ENCODE results near the gene ATP6V1G1. TPM values are rescaled to one million over a fixed set of nuclear protein-coding genes. Genes with fewer than 3 reads are reported as not detected.
"Not testable (repeated sequence)": the region's sequence is repeated elsewhere in the genome, so short reads cannot be mapped to it uniquely, and the experiment has no call there.

ATP6V1G1 gene
- total RNA-seq, 8 experiments from 2014 or later, result 122 to 253 (median 198) TPM

DNA sequence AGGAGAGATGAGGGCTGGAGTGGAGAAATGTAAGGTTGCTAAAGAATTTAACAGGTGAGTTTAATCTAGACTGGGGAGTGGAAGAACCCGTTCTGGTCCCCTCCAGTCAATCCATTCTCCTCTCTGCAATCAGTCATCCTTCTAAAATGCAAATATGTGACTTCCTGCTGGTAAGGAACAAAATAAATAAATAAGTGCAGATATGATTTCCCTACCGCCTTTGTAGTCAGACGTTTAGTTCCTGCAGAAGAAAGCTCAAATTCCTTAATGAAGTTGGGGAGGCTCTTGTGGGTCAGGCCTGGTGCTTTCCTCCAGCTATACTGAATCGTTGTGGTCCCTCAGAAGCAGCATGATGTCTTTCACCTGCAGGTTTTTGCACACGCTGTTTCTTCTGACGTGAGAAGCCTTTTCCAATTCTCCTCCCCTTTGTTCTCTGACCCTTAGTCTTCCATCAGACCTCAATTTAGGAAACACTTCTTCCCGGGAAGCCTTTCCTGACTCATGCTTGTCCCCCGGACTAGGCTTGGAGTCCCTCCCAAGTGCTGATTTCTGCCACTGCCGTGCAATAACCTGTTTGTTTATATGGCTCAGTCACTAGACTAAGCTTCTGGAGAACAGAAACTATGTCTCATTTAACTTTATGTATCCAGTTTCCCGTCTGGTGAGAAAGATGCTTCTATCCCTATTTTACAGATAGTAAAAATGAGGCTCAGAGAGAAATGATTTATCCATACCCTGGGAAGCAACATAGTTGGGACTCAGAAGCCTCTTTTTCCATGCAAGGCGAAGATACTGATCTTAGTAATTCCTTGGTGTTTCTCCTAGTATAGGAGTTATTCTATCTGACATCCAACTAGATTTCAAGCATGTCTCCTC lies 1.3 kb downstream of the ATP6V1G1 start:
- in situ Hi-C loops (cut with MboI; ENCODE audit: low pct_unique_long_range_greater_than_20kb in 2 of 9, low sequenced_read_pairs in 9 of 9, unreplicated experiment in 9 of 9), result no loop called here
- 0 to 36% (median 20%) methylated on average over 1 to 10 of the region's 11 CpGs for WGBS, 10 experiments

DNA sequence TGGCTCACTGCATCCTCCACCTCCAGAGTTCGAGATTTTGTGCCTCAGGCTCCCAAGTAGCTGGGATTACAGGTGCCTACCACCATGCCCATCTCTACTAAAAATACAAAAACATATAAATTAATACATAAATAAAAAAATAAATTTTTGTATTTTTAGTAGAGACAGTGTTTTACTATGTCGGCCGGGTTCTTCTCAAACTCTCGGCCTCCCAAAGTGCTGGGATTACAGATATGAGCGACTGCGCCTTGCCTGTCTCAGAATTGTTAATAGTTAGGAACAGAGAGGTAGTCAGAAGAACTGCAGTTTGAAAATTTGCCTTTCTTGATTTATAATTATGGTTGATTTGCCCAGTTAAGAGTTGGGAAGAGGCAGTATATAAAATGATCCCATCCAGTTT lies 2.8 kb downstream of the ATP6V1G1 start:
- H3K4me3 ChIP-seq, result no peak overlapping the region

More for the DNA sequence above, 1.3 kb downstream of the ATP6V1G1 start:
- Histone ChIP-seq H3K4me1 (replicated peaks in 1 of 2) (peaks cover 13 to 17% of the 10 kb centered on the region in 2 donors), H3K27ac (peak overlapping the region in 1 of 2 donors; percentile 84), H3K4me3 (peak overlapping the region; percentile 74 to 99 (median 86))
- no peak for ATAC-seq (replicated peaks in 6 of 8)

DNA sequence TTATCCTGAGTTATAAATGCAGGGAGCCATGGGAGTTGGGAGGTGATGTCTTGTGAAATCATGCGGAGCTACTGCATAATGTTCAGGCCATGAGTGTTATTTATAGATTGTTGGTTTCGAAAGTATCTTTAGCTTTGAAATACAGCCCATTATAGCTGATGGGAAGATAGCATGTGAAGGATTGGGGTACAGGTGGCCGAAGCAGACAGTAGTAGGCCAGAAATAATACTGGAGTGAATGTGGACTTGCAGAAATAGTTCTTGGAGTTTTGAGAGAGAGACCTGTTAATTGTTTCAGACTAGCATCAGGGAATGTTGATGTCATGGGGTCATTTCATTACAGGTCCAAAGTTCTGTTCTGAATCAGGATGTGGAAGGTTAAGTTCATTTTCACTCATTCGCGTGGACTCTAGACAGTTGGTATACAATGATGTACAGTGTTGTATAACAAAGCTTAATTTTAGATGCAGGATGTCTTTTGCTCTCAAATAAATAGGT lies 3.8 kb downstream of the ATP6V1G1 start:
- no peak for ATAC-seq (replicated peaks in 6 of 8)
- in situ Hi-C loops (cut with MboI; ENCODE audit: low pct_unique_long_range_greater_than_20kb in 2 of 9, low sequenced_read_pairs in 9 of 9, unreplicated experiment in 9 of 9), result loop anchor here in 1 of 9 experiments (5.0 kb wide), 1 partner anchor 84 kb away; the partner anchor contains the start of gene WHRN
- peaks cover 13 to 17% of the 10 kb centered on the region in 2 donors for H3K4me1 ChIP-seq (replicated peaks in 1 of 2)
- 32 to 100% (median 92%) methylated on average over 1 to 5 of the region's 5 CpGs for WGBS, 10 experiments
- H3K27ac ChIP-seq, result no peak overlapping the region
- H3K4me3 ChIP-seq, result no peak overlapping the region

More for the DNA sequence above, 2.8 kb downstream of the ATP6V1G1 start:
- in situ Hi-C loops (cut with MboI; ENCODE audit: low pct_unique_long_range_greater_than_20kb in 2 of 9, low sequenced_read_pairs in 9 of 9, unreplicated experiment in 9 of 9), result loop anchor here in 1 of 9 experiments (5.0 kb wide), 1 partner anchor 83 kb away; the partner anchor contains the start of gene WHRN
- Histone ChIP-seq H3K27ac (no peak overlapping the region), H3K4me1 (replicated peaks in 1 of 2) (peaks cover 13 to 17% of the 10 kb centered on the region in 2 donors)
- ATAC-seq (replicated peaks in 6 of 8), result no peak
- 93 to 100% (median 98%) methylated on average over 1 to 6 of the region's 6 CpGs; no CpG with 5 or more reads in 1 of the 10 experiments for WGBS, 10 experiments

DNA sequence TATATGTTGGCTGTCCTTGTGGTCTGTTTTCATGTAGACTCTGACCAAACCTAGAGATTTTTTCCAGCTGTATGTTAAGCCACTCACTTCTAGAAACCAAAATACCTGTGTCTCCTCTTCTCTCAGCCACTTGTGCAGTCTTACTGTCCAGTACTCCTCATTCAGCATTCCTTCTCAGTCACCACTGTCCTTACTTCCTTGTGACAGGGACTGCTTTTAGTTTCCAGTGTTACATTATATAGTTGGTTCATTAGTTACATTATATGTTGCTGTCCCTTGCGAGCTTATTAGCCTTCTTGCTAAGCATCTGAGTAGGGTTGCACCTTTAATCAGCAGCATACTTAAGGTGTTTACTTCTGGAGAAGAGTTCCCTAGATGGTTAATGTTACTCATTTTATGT lies 4.3 kb downstream of the ATP6V1G1 start:
- in situ Hi-C loops (cut with MboI; ENCODE audit: low pct_unique_long_range_greater_than_20kb in 2 of 9, low sequenced_read_pairs in 9 of 9, unreplicated experiment in 9 of 9), result loop anchor here in 1 of 9 experiments (5.0 kb wide), 1 partner anchor 85 kb away; the partner anchor contains the start of gene WHRN
- no peak for ATAC-seq (replicated peaks in 6 of 8)
- Histone ChIP-seq H3K4me3 (no peak overlapping the region), H3K4me1 (replicated peaks in 1 of 2) (peaks cover 12 to 14% of the 10 kb centered on the region in 2 donors), H3K27ac (no peak overlapping the region)
- 50 to 100% (median 89%) methylated on average over 1 of the region's 1 CpG; no CpG with 5 or more reads in 4 of the 10 experiments for WGBS, 10 experiments

DNA sequence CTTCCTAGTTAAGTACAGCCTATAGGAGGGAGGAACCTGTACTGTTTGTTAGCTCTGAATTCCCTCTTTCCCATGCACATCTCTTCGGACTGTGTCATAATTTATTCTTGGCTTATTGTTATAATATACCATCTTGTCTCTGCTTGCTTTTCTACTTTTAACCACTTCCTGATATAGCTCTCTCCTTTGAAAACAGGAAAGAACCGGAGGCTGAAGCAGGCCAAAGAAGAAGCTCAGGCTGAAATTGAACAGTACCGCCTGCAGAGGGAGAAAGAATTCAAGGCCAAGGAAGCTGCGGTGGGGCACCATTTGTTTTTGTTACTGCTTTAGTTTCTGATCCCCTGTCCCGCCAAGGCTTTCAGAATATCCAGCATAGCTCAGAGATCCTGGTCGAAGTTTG lies 4.8 kb downstream of the ATP6V1G1 start:
- no peak overlapping the region for H3K4me3 ChIP-seq
- H3K4me1 ChIP-seq (replicated peaks in 1 of 2), result peaks cover 9 to 11% of the 10 kb centered on the region in 2 donors
- in situ Hi-C loops (cut with MboI; ENCODE audit: low pct_unique_long_range_greater_than_20kb in 2 of 9, low sequenced_read_pairs in 9 of 9, unreplicated experiment in 9 of 9), result loop anchor here in 1 of 9 experiments (5.0 kb wide), 1 partner anchor 85 kb away; the partner anchor contains the start of gene WHRN
- no peak for ATAC-seq (replicated peaks in 6 of 8)
- WGBS, 10 experiments, result 41 to 100% (median 90%) methylated on average over 2 to 6 of the region's 6 CpGs; no CpG with 5 or more reads in 1 of the 10 experiments
- no peak overlapping the region for H3K27ac ChIP-seq

DNA sequence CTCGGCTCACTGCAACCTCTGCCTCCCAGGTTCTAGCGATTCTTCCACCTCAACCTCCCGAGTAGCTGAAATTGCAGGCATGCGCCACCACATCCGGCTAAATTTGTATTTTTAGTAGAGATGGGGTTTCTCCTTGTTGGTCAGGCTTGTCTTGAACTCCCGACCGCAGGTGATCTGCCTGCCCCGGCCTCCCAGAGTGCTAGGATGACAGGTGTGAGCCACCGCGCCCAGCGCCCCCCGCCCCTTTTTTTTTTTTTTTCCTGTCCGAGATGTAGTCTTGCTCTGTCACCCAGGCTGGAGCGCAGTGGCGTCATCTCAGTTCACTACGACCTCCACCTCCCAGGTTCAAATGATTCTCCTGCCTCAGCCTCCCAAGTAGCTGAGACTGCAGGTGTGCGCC lies 6.6 kb downstream of the ATP6V1G1 start:
- Histone ChIP-seq H3K4me1 (replicated peaks in 1 of 2) (peaks cover 4 to 8% of the 10 kb centered on the region in 2 donors), H3K27ac (no peak overlapping the region), H3K4me3 (no peak overlapping the region)
- in situ Hi-C loops (cut with MboI; ENCODE audit: low pct_unique_long_range_greater_than_20kb in 2 of 9, low sequenced_read_pairs in 9 of 9, unreplicated experiment in 9 of 9), result loop anchor here in 1 of 9 experiments (5.0 kb wide), 1 partner anchor 87 kb away; the partner anchor contains the start of gene WHRN
- WGBS, 10 experiments, result 87 to 100% (median 98%) methylated on average over 1 to 16 of the region's 17 CpGs; no CpG with 5 or more reads in 3 of the 10 experiments
- no peak for ATAC-seq (replicated peaks in 6 of 8)

DNA sequence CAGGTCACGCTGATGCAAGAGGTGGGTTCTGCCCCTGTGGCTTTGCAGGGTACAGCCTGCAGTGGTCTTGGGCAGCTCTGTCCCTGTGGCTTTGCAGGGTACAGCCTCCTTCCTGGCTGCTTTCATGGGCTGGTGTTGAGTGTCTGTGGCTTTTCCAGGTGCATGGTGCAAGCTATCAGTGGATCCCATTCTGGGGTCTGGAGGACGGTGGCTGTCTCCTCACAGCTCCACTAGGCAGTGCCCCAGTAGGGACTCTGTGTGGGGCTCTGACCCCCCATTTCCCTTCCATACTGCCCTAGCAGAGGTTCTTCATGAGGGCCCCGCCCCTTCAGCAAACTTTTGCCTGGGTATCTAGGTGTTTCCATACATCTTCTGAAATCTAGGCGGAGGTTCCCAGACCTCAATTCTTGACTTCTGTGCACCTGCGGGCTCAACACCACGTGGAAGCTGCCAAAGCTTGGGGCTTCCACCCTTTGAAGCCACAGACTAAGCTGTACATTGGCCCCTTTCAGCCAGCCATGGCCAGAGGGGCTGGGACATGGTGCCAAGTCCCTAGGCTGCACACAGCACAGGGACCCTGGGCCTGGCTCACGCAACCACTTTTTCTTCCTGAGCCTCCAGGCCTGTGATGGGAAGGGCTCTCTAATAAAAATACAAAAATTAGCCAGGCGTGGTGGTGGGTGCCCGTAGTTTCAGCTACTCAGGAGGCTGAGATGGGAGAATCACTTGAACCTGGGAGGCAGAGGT lies 13.1 kb downstream of the ATP6V1G1 start:
- H3K27ac ChIP-seq; H3K4me1 ChIP-seq (replicated peaks in 1 of 2); in situ Hi-C loops (cut with MboI; ENCODE audit: low pct_unique_long_range_greater_than_20kb in 2 of 9, low sequenced_read_pairs in 9 of 9, unreplicated experiment in 9 of 9); H3K4me3 ChIP-seq; ATAC-seq (replicated peaks in 6 of 8): not testable (repeated sequence)
- WGBS, 10 experiments, result 60 to 100% (median 92%) methylated on average over 1 to 7 of the region's 9 CpGs; no CpG with 5 or more reads in 4 of the 10 experiments

DNA sequence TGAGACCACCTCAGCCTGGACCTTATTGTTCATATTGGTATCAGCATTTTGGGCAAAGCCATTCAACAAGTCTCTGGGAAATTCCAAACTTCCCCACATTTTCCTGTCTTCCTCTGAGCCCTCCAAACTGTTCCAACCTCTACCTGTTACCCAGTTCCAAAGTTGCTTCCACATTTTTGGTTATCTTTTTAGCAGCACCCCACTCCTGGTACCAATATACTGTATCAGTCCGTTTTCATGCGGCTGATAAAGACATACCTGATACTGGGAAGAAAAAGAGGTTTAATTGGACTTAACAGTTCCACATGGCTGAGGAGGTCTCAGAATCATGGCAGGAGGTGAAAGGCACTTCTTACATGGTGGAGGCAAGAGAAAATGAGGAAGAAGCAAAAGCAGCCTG lies 14.2 kb downstream of the ATP6V1G1 start:
- H3K27ac ChIP-seq; ATAC-seq (replicated peaks in 6 of 8); H3K4me1 ChIP-seq (replicated peaks in 1 of 2); in situ Hi-C loops (cut with MboI; ENCODE audit: low pct_unique_long_range_greater_than_20kb in 2 of 9, low sequenced_read_pairs in 9 of 9, unreplicated experiment in 9 of 9); H3K4me3 ChIP-seq: not testable (repeated sequence)
- WGBS, 10 experiments, result 86 to 100% (median 100%) methylated on average over 1 to 2 of the region's 2 CpGs; no CpG with 5 or more reads in 2 of the 10 experiments

DNA sequence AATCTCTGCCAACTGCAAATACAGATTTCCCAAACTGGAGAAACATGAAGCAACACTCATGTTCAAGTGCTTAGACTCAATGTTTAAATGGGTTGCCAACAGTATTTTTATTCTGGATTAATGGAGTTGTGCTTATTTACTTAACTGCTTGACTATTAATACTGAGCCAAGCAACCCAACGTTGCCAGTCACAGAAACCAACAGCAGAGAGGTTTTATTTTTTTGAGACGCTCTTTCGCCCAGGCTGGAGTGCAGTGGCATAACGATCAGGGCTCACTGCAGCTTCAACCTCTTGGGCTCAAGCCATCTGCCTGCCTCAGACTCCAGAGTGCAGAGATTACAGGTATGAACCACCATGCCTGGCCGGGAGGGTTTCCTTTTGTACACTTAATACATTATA lies 15.1 kb downstream of the ATP6V1G1 start:
- in situ Hi-C loops (cut with MboI; ENCODE audit: low pct_unique_long_range_greater_than_20kb in 2 of 9, low sequenced_read_pairs in 9 of 9, unreplicated experiment in 9 of 9), result no loop called here
- Histone ChIP-seq H3K27ac (no peak overlapping the region), H3K4me1 (replicated peaks in 1 of 2) (no peaks in the 10 kb centered on the region), H3K4me3 (no peak overlapping the region)
- no peak for ATAC-seq (replicated peaks in 6 of 8)
- 67 to 100% (median 87%) methylated on average over 1 to 5 of the region's 5 CpGs; no CpG with 5 or more reads in 5 of the 10 experiments for WGBS, 10 experiments

DNA sequence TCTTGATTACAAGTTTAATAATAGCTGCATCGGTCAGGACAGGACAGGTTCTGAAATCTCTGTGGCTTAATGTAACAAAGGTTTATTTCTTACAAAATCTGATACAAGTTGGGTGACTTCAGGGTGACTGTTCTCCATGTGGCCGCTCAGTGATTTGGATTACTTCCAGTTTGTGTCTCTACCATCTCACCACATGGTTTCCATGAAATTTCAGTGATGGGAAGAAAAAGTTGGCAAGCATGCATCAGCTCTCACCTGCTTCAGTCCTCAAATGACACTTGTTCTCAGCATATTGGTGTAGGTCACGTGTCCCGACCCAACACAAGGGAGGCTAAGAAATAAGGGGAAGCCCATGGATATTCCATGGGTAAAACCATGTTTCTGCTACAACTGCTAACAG lies 15.7 kb downstream of the ATP6V1G1 start:
- ATAC-seq (replicated peaks in 6 of 8), result no peak
- H3K4me3 ChIP-seq, result no peak overlapping the region
- in situ Hi-C loops (cut with MboI; ENCODE audit: low pct_unique_long_range_greater_than_20kb in 2 of 9, low sequenced_read_pairs in 9 of 9, unreplicated experiment in 9 of 9), result no loop called here
- no peak overlapping the region for H3K27ac ChIP-seq
- no peaks in the 10 kb centered on the region for H3K4me1 ChIP-seq (replicated peaks in 1 of 2)
- WGBS, 10 experiments, result 25 to 100% (median 92%) methylated on average over 1 to 4 of the region's 4 CpGs; no CpG with 5 or more reads in 2 of the 10 experiments

DNA sequence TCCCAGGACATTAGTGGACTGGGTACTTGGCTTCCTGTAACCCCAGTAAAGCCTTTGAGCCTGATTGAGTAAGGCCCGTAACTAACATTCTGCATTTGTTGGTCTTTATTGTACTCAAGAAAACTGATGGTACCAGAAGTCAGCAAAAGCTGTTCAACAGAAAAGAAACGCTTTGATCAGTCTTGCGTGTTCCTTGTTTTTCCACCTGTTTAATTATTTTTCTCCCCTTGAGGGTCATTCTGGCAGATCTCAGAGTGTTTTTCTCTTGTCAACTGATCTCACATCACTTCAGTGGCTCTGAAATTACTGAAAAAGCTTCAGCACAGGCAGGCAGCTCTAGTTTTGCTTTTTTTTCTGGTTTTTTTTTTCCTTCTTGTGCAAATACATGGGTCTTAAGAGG lies 17.4 kb downstream of the ATP6V1G1 start:
- Histone ChIP-seq H3K4me1 (replicated peaks in 1 of 2) (no peaks in the 10 kb centered on the region), H3K4me3 (no peak overlapping the region), H3K27ac (no peak overlapping the region)
- no peak for ATAC-seq (replicated peaks in 6 of 8)
- WGBS, 10 experiments, result 80 to 100% (median 94%) methylated on average over 1 to 3 of the region's 3 CpGs; no CpG with 5 or more reads in 1 of the 10 experiments
- in situ Hi-C loops (cut with MboI; ENCODE audit: low pct_unique_long_range_greater_than_20kb in 2 of 9, low sequenced_read_pairs in 9 of 9, unreplicated experiment in 9 of 9), result no loop called here

DNA sequence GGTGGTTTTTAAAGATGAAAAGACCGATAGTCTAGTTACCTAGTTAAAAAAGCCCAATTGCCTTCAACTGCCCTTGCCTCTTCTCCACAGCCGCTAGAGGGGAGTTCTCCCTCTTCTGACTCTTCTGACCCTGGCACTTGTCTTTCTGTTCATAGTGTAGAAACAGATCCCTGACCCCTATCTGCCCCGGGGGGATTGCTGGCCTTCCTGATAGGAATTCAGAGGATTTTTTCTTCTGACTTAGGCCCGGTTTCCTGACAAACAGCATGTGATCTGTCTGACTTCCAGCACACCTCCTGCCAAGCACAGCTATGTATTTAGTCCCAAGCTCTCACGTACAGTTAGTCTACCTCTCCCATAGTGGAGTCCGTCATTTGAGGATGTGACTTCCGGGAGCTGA lies 18.5 kb downstream of the ATP6V1G1 start:
- peaks cover 5 to 6% of the 10 kb centered on the region in 2 donors for H3K4me1 ChIP-seq (replicated peaks in 1 of 2)
- no peak overlapping the region for H3K4me3 ChIP-seq
- H3K27ac ChIP-seq, result no peak overlapping the region
- WGBS, 10 experiments, result 58 to 94% (median 76%) methylated on average over 1 to 7 of the region's 7 CpGs; no CpG with 5 or more reads in 1 of the 10 experiments
- in situ Hi-C loops (cut with MboI; ENCODE audit: low pct_unique_long_range_greater_than_20kb in 2 of 9, low sequenced_read_pairs in 9 of 9, unreplicated experiment in 9 of 9), result no loop called here
- no peak for ATAC-seq (replicated peaks in 6 of 8)

Data from motor neuron (in vitro differentiated cells).